HG03439 (cell line): ENCODE measurements around the gene CD74.

Experiments used
- ATAC-seq: cut with Tn5 transposase; IDR thresholded peaks from one replicate; pipeline ENCODE4 v1.9.1; 2021; ENCODE audit warnings: mild to moderate bottlenecking, moderate library complexity; ENCODE audit not compliant: unreplicated experiment

The CD74 gene

GRCh38 chr5:150368526-150368925 is 44.2 kb downstream of the CD74 start:
- no peak for ATAC-seq

GRCh38 chr5:150364004-150364403 is 48.7 kb downstream of the CD74 start:
- ATAC-seq, result no peak

- no peak for ATAC-seq
Measured at GRCh38 chr5:150363185-150363584, 49.5 kb downstream of the CD74 start.

- ATAC-seq, result peak; percentile 35
Measured at GRCh38 chr5:150361301-150361700, 51.4 kb downstream of the CD74 start.

- ATAC-seq, result no peak
Measured at GRCh38 chr5:150358261-150359095, 54.2 kb downstream of the CD74 start.

- ATAC-seq, result peak; percentile 93
Measured at GRCh38 chr5:150357326-150358260, 55.1 kb downstream of the CD74 start, which contains the start of gene TCOF1. TSS of gene TCOF1 (plus strand) at chr5:150357697. CDS start at chr5:150357747, 50 bp downstream.

- ATAC-seq, result no peak
Measured at GRCh38 chr5:150356575-150357294, 56.0 kb downstream of the CD74 start.

- ATAC-seq, result no peak
Measured at GRCh38 chr5:150355791-150356190, 56.9 kb downstream of the CD74 start.

GRCh38 chr5:150353032-150353675 is 59.6 kb downstream of the CD74 start:
- no peak for ATAC-seq

- no peak for ATAC-seq
Measured at GRCh38 chr5:150352244-150353031, 60.3 kb downstream of the CD74 start.
